CD4-positive, alpha-beta T cell (primary cell): ENCODE results near the gene KCNMB1. TPM values are rescaled to one million over a fixed set of nuclear protein-coding genes. Genes with fewer than 3 reads are reported as not detected.
A peak's percentile ranks its signal among the peaks of the same experiment; 100 is the strongest.

Source experiments
- ATAC-seq: fragments of 200-7000 bp; cut with Tn5 transposase; one replicate; pipeline ENCODE4 v1.10.0; 2022; ENCODE audit warnings: mild to moderate bottlenecking; ENCODE audit not compliant: poor library complexity
- CTCF ChIA-PET: fragments of 350-600 bp; sonication (Branson Sonifier 250); formaldehyde crosslinking; loops from one replicate; lab custom pipeline; 2021; ENCODE audit warnings: antibody characterized with exemption, inconsistent platforms; lab: Charles Lee
- POLR2A ChIA-PET: fragments of 350-600 bp; sonication (Branson Sonifier 250); formaldehyde crosslinking; loops from one replicate; lab custom pipeline; 2021; ENCODE audit warnings: antibody characterized with exemption, inconsistent platforms; lab: Charles Lee
- DNase-seq, 14 experiments: peaks; one replicate each; pipeline ENCODE4 v3.0.0-alpha.2; 2013 to 2020; ENCODE audit warnings: mixed read lengths in 2 of 14
- H3K27ac ChIP-seq, 2 donors: one replicate each; pipeline versions ENCODE4 v1.5.1 to v1.7.0; 2013; ENCODE audit warnings: low read length in 2 of 2, low read depth in 1 of 2, mild to moderate bottlenecking in 1 of 2
- H3K27me3 ChIP-seq, 2 experiments: 1 replicate in 1 of 2; 2 replicates in 1 of 2; pipeline versions ENCODE4 v1.6.1 to v1.7.0; 2013; ENCODE audit warnings: low read length in 2 of 2, control low read depth in 1 of 2, mild to moderate bottlenecking in 1 of 2, moderate library complexity in 1 of 2; ENCODE audit not compliant: insufficient read depth in 2 of 2, control insufficient read depth in 1 of 2
- H3K36me3 ChIP-seq: one replicate; pipeline ENCODE4 v1.6.1; 2013; ENCODE audit warnings: low read length, control low read depth; ENCODE audit not compliant: insufficient read depth
- H3K4me1 ChIP-seq: one replicate; pipeline ENCODE4 v1.6.1; 2013; ENCODE audit warnings: low read length, control low read depth; ENCODE audit not compliant: insufficient read depth
- H3K4me3 ChIP-seq: one replicate; pipeline ENCODE4 v1.5.1; 2013; ENCODE audit warnings: mild to moderate bottlenecking, low read length, moderate library complexity
- H3K9me3 ChIP-seq, 2 experiments: 1 replicate in 1 of 2; 2 replicates in 1 of 2; pipeline versions ENCODE4 v1.6.1 to v1.7.0; 2013; ENCODE audit warnings: low read length in 2 of 2, mild to moderate bottlenecking in 2 of 2, control low read depth in 1 of 2, moderate library complexity in 1 of 2; ENCODE audit not compliant: control insufficient read depth in 1 of 2, insufficient read depth in 1 of 2
- H3K27ac Mint-ChIP-seq: one replicate; pipeline ENCODE4 v1.8.0; 2020; ENCODE audit warnings: mixed read lengths
- H3K27me3 Mint-ChIP-seq: one replicate; pipeline ENCODE4 v1.8.0; 2021; ENCODE audit warnings: mixed read lengths
- H3K36me3 Mint-ChIP-seq: one replicate; pipeline ENCODE4 v1.8.0; 2021; ENCODE audit warnings: low read depth, mixed read lengths
- H3K4me1 Mint-ChIP-seq: one replicate; pipeline ENCODE4 v1.8.0; 2021; ENCODE audit warnings: low read depth, mixed read lengths
- H3K4me3 Mint-ChIP-seq: one replicate; pipeline ENCODE4 v1.8.0; 2020; ENCODE audit warnings: mild to moderate bottlenecking, mixed read lengths
- H3K9me3 Mint-ChIP-seq: one replicate; pipeline ENCODE4 v1.8.0; 2020; ENCODE audit warnings: mixed read lengths
- CTCF ChIP-seq: fragments of 200-600 bp; IDR thresholded peaks from one replicate; pipeline ENCODE4 v1.8.0; 2022; ENCODE audit warnings: antibody characterized with exemption, mild to moderate bottlenecking
- intact Hi-C, 2 experiments: fragments of 100-400 bp; cut with DNase I in 1 of 2; cut with micrococcal nuclease in 1 of 2; formaldehyde crosslinking; loops; one replicate each; pipeline versions ENCODE4 v1.15.1 to v1.9.0; 2023 to 2025; cut with DNase I, micrococcal nuclease
- total RNA-seq, 174 experiments: library from RNA in 2 of 174; stranded (reverse) in 2 of 174; gene quantifications; one replicate each; pipeline ENCODE4 v1.2.3 and lab custom pipeline; 2021 to 2026

Gene KCNMB1
- total RNA-seq, 2 experiments from 2014 or later = 0.06 to 0.11 TPM

- CTCF ChIA-PET = interaction anchor here (0.9 to 2.1 kb wide), 2 partner anchors 81 to 194 kb away, joined by 4 to 10 read pairs; no protein-coding TSS in a partner anchor
- peaks cover 23% of the 10 kb centered on the region for H3K4me1 ChIP-seq
- Mint-ChIP-seq H3K27me3 (no peaks in the 10 kb centered on the region), H3K4me3 (no peak overlapping the region), H3K9me3 (no peaks in the 10 kb centered on the region), H3K36me3 (no peaks in the 10 kb centered on the region), H3K27ac (no peak overlapping the region), H3K4me1 (peaks cover 21% of the 10 kb centered on the region)
- no peaks in the 10 kb centered on the region for H3K27me3 ChIP-seq
- DNase-seq = no peak
- no peaks in the 10 kb centered on the region for H3K9me3 ChIP-seq
- POLR2A ChIA-PET = interaction anchor here (0.6 kb wide), 1 partner anchor 153 kb away, joined by 4 read pairs; no protein-coding TSS in a partner anchor
- intact Hi-C loops = loop anchor here (1.0 to 2.0 kb wide), 4 partner anchors 81 to 193 kb away; no protein-coding TSS in a partner anchor
- no peak for TF ChIP-seq CTCF
- no peak overlapping the region for H3K4me3 ChIP-seq
- H3K36me3 ChIP-seq = no peaks in the 10 kb centered on the region
- no peak overlapping the region for H3K27ac ChIP-seq
- ATAC-seq = no peak
Measured at GRCh38 chr5:170419643-170420042, 30.5 kb upstream of the KCNMB1 start.

GRCh38 chr5:170418736-170419135 lies 29.6 kb upstream of the KCNMB1 start:
- POLR2A ChIA-PET = no interaction called here
- no peak overlapping the region for H3K4me3 Mint-ChIP-seq

GRCh38 chr5:170416526-170416925 lies 27.4 kb upstream of the KCNMB1 start:
- Histone ChIP-seq H3K4me1 (peaks cover 23% of the 10 kb centered on the region), H3K27me3 (no peaks in the 10 kb centered on the region), H3K36me3 (no peaks in the 10 kb centered on the region), H3K27ac (no peak overlapping the region), H3K4me3 (no peak overlapping the region), H3K9me3 (no peaks in the 10 kb centered on the region)
- intact Hi-C loops = no loop called here
- Mint-ChIP-seq H3K4me1 (peaks cover 21% of the 10 kb centered on the region), H3K4me3 (no peak overlapping the region), H3K27ac (peak overlapping the region; percentile 30), H3K36me3 (no peaks in the 10 kb centered on the region), H3K9me3 (no peaks in the 10 kb centered on the region), H3K27me3 (no peaks in the 10 kb centered on the region)
- POLR2A ChIA-PET = interaction anchor here (0.6 to 1.5 kb wide), 7 partner anchors 10 to 324 kb away, joined by 3 to 6 read pairs (median 3); no protein-coding TSS in a partner anchor
- TF ChIP-seq CTCF = no peak
- CTCF ChIA-PET = no interaction called here
- no peak for ATAC-seq
- DNase-seq = peak in 1 of 14 experiments; percentile 48

More at GRCh38 chr5:170418736-170419135, 29.6 kb upstream of the KCNMB1 start:
- no peaks in the 10 kb centered on the region for H3K9me3 Mint-ChIP-seq
- no peak overlapping the region for H3K27ac ChIP-seq
- no peaks in the 10 kb centered on the region for H3K36me3 ChIP-seq
- peaks cover 23% of the 10 kb centered on the region for H3K4me1 ChIP-seq
- TF ChIP-seq CTCF = no peak
- intact Hi-C loops = no loop called here
- H3K27me3 Mint-ChIP-seq = no peaks in the 10 kb centered on the region
- peaks cover 21% of the 10 kb centered on the region for H3K4me1 Mint-ChIP-seq
- CTCF ChIA-PET = interaction anchor here (1.2 kb wide), 1 partner anchor 193 kb away, joined by 5 read pairs; no protein-coding TSS in a partner anchor
- no peaks in the 10 kb centered on the region for H3K9me3 ChIP-seq
- H3K4me3 ChIP-seq = no peak overlapping the region
- DNase-seq (no peak), ATAC-seq (no peak)
- no peaks in the 10 kb centered on the region for H3K27me3 ChIP-seq
- no peak overlapping the region for H3K27ac Mint-ChIP-seq
- H3K36me3 Mint-ChIP-seq = no peaks in the 10 kb centered on the region
